HG02981 (cell line): ENCODE results near the gene PROX1.

Experiments
- ATAC-seq: cut with Tn5 transposase; IDR thresholded peaks from one replicate; pipeline ENCODE4 v1.9.1; 2021; ENCODE audit warnings: mild to moderate bottlenecking, moderate library complexity; ENCODE audit not compliant: unreplicated experiment

The PROX1 gene

DNA sequence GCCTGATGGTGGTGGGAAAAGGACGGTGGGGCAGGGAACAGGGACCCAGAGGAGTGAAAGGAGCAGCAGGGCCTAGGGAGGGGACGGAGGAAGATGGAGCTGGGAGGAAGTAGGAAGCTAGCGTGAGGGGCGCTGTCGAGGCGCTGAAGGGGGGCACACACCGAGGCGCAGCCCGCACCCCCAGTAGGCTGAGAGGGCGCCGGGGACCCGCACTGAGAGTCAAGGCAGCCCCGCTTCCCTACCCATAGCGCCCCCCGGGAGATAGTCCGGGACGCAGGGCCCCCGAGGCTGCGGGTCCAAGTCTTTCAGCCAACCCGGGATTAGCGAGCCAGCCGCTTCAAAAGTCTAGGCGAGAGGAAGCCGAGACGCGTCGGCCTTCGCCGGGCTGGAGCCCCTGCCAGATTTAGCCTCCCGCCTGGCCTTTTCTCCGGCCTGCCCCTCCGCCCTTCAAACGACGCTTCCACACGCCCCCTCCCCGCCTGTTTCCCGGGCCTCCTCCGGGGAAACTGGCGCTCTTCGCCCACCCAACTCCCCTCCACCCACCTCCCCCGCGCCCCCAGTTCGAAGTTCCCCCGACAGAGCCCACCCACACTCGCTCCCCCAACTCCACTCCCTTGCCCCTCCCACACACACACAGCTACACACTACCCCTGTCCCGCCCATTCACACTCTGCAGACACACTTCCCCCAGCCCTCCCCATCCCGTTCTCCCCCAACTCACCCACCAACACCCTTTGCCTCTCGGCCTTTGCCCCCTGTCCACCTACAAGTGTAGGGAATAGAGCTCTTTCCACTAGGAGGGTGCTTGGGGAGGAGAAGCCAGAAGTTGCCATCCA lies 7.8 kb upstream of the PROX1 start:
- ATAC-seq, result no peak

- ATAC-seq, result no peak
Observed at GRCh38 chr1:213980906-213981305, 6.9 kb upstream of the PROX1 start.

- ATAC-seq, result no peak
Observed at GRCh38 chr1:213982289-213982671, 5.5 kb upstream of the PROX1 start.

DNA sequence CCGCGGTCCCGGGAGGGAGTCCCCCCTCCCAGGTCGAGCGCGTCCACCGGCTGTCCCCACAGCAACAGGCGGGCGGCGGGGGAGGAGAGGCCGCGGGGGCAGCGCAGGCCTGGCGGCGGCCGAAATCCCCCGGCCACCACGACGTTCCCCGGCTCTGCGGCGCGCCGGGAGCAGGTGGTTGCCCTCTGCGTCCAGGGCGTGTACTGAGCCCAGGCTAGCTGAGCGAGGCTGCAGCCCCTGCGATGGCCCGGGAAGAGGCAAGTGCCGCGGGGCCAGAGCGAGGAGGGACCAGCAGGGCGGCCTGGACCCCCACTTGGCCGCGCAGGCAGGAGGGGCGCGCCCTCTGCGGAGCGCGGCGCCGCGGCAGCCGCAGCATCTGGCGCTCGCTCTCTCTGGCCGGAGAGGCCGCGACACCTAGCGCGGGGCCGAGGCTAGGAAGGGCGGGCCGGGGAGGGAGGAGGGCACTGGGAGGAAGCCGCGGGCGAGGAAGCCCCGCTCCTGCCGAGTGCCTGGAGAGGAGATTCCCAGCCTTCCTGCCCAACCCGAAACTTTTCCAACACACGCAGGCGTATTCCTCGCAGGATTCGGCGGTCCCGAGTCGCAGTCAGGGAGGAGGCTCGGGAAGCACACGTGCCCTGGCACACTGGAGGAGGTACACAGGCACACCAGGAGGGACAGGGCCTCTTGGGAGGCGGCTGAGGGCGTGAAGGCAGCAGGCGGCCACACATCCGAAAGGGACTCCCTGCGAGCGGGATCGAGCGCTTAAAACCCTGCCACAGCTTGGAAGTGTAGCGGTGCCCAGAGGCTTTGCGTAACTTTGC lies 4.9 kb upstream of the PROX1 start:
- no peak for ATAC-seq

DNA sequence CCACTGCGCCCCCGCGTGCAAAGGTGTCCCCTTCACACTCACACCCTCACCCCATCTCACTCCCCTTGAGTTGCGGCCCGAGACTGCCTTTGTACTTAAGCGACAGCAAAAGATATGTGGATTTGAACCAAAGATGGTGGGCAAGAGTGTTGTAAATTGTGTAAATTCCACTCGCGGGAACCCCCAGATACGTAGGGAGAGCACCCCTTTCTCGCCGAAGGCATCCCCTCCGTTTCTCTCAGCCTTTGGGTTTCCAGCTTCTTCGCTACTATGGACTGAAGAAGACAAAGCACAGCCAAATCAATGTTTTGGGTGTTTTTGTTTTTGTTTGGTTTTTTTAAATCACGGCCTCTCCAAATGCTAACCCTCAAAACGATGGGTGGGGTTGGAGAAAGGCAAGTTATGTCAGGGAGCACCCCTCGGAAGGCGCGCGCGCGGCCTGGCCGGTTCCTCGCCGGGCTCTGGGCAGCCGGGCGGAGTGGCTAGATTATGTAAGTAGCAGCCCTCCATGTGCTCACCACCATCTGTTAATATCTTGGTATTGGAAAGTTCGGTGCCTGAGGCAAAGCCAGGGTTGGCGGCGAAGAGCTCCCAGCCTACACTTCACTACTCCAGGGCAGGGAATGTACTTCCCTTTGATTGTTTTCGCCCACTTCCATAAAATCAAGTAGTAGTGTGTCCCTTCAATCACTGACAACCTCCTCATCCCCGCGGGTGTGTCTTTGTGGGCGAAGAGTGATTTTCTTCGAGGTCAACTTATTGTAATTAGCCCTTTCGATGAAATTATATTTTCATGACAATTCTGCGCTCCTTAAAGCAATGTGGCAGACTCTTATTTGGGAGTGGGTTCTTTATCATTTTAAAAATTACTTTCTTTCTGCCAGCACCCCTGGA lies 4.0 kb upstream of the PROX1 start:
- no peak for ATAC-seq

GRCh38 chr1:213984387-213985208 lies 3.2 kb upstream of the PROX1 start:
- no peak for ATAC-seq

DNA sequence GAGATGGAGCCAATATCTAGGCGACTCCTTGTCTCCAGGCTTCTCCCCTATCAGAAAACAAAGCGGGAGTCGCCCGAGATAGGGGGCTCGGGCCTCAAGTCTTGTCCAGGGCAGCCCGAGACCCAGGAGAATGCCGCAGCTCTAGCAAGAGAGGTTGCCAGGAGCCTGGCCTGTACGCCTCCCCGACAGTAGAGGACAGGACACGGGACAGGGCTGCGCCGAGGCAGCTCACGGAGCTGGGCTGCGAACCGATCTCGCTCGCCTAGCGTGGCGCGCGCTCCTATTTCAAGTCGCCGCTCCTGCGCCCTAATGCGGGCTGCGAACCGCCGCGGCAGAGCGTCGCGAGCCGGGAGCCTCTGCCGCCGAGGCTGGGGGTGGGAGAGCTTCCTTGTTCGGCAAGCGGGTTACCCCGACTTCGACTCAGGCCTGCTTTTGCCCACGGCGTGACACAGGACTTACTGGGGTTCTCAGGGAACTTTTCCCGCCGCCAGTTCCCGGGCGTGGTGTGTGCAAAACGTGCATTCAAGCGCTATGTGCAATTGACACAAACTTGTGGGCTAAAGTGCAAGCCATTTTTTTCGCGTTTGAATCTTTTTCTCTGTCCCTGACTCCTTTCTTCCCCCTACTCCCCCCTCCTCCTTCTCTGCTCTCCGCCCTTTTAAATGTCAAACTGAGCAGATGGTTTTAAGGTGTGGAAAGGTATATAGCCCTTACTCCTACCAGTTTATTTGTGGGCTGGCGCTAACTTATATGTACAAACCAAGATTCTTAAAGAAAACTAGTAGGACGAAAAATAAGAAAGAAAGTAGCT lies 2.4 kb upstream of the PROX1 start:
- ATAC-seq, result no peak

GRCh38 chr1:213986020-213986924 lies 1.5 kb upstream of the PROX1 start:
- ATAC-seq, result no peak

DNA sequence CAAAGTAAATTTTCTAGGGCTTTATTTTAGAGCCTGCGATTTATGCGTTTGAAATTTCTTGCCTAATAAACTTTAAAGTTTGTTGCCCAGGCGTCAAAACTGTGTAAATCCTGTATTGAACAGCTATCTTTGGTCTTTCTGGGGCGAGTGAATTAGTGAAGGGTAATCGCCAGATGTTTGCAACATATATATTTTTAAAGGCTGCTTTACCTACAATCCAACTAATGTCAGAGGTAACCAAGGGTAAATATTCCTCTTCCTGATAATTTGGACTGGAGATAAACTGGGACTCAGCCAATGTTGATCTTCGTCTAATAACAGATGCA lies 885 bp upstream of the PROX1 start:
- ATAC-seq, result no peak

DNA sequence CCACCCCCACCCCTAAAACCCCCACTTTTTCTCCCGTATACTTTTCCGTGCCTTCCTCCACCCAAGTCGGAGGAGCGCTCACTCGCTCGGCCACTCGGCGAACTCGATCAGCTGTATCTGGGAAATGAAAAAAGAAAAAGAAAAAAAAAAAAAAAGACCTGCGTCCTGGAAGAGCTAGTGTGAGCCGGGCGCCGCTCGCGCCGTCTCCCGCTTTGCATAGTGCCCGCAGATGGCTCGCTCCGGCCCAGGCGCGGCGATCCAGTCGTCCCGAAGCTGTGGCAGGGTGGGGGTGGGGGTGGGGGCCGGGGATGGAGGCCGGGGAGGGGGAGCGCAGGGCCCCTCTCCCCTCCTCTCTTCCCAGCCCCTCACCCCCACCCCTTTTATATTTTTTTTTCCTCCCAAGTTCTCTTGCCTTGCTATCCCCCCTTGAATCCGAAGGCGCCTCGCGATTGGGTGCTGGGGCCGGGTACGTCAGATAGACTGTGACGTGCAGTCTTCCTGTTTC lies 299 bp upstream of the PROX1 start:
- ATAC-seq, result peak; percentile 61

- no peak for ATAC-seq
Observed at GRCh38 chr1:213988507-213989001, 781 bp downstream of the PROX1 start.

GRCh38 chr1:213989002-213989855 lies 1.5 kb downstream of the PROX1 start:
- no peak for ATAC-seq

GRCh38 chr1:213993929-213994328 lies 6.2 kb downstream of the PROX1 start:
- no peak for ATAC-seq

GRCh38 chr1:213994888-213995287 lies 7.1 kb downstream of the PROX1 start:
- ATAC-seq, result no peak

GRCh38 chr1:213995603-213996002 lies 7.8 kb downstream of the PROX1 start:
- no peak for ATAC-seq

DNA sequence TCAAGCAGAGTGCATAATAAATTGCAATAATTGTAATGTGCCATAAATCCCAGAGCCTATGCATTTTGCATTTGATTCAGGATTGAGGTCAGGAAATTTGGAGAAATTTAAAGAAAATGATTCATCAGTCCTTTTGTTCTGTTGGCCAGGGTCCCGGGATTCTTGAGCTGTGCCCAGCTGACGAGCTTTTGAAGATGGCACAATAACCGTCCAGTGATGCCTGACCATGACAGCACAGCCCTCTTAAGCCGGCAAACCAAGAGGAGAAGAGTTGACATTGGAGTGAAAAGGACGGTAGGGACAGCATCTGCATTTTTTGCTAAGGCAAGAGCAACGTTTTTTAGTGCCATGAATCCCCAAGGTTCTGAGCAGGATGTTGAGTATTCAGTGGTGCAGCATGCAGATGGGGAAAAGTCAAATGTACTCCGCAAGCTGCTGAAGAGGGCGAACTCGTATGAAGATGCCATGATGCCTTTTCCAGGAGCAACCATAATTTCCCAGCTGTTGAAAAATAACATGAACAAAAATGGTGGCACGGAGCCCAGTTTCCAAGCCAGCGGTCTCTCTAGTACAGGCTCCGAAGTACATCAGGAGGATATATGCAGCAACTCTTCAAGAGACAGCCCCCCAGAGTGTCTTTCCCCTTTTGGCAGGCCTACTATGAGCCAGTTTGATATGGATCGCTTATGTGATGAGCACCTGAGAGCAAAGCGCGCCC lies 8.7 kb downstream of the PROX1 start:
- ATAC-seq, result no peak
